CD14-positive monocyte (primary cell): ENCODE measurements around the gene UCP3. TPM values are rescaled to one million over a fixed set of nuclear protein-coding genes. Genes with fewer than 3 reads are reported as not detected.

Experiments
- DNase-seq, 3 donors: peaks; one replicate each; pipeline ENCODE4 v3.0.0-alpha.2; 2011 to 2022
- H2AFZ ChIP-seq: 2 replicates; pipeline ENCODE4 v1.6.0; 2012; ENCODE audit warnings: mild to moderate bottlenecking, low read depth, low read length, inconsistent platforms; ENCODE audit not compliant: insufficient read depth, poor library complexity, severe bottlenecking
- H3K27ac ChIP-seq, 2 donors: 1 replicate in 1 of 2; 2 replicates in 1 of 2; pipeline ENCODE4 v1.5.1; 2012 to 2013; ENCODE audit warnings: low read length in 2 of 2, control low read depth in 1 of 2, inconsistent platforms in 1 of 2, low read depth in 1 of 2, mild to moderate bottlenecking in 1 of 2
- H3K27me3 ChIP-seq, 2 donors: one replicate each; pipeline versions ENCODE4 v1.6.0 to v1.6.1; 2011 to 2013; ENCODE audit warnings: low read length in 2 of 2; ENCODE audit not compliant: control insufficient read depth in 2 of 2, insufficient read depth in 2 of 2
- H3K36me3 ChIP-seq, 2 donors: replicated peaks in 1 of 2; 1 replicate in 1 of 2; 2 replicates in 1 of 2; pipeline versions ENCODE4 v1.5.1 to v1.6.1; 2012 to 2013; ENCODE audit warnings: low read length in 2 of 2, control low read depth in 1 of 2, inconsistent platforms in 1 of 2, mild to moderate bottlenecking in 1 of 2; ENCODE audit not compliant: insufficient read depth in 2 of 2, control insufficient read depth in 1 of 2
- H3K4me1 ChIP-seq, 2 donors: 1 replicate in 1 of 2; 2 replicates in 1 of 2; pipeline versions ENCODE4 v1.5.1 to v1.6.1; 2012 to 2013; ENCODE audit warnings: low read length in 2 of 2, control low read depth in 1 of 2, inconsistent platforms in 1 of 2, mild to moderate bottlenecking in 1 of 2, moderate library complexity in 1 of 2; ENCODE audit not compliant: insufficient read depth in 2 of 2, control insufficient read depth in 1 of 2
- H3K4me2 ChIP-seq: replicated peaks from 2 replicates; pipeline ENCODE3; 2012; ENCODE audit warnings: low read length, moderate library complexity, mild to moderate bottlenecking; ENCODE audit not compliant: poor library complexity, severe bottlenecking; ENCODE audit errors: extremely low read depth
- H3K4me3 ChIP-seq, 3 experiments: fragments of 200-600 bp in 1 of 3; sonication (generic) in 1 of 3; replicated peaks in 1 of 3; 1 replicate in 2 of 3; 2 replicates in 1 of 3; pipeline ENCODE4 v1.5.1; 2011 to 2013; ENCODE audit warnings: low read length in 3 of 3, mild to moderate bottlenecking in 3 of 3, control low read depth in 2 of 3, low read depth in 2 of 3, inconsistent platforms in 1 of 3, moderate library complexity in 1 of 3
- H3K79me2 ChIP-seq: 2 replicates; pipeline ENCODE4 v1.6.0; 2012; ENCODE audit warnings: mild to moderate bottlenecking, control low read depth, inconsistent platforms, low read length, moderate library complexity; ENCODE audit not compliant: insufficient read depth
- H3K9ac ChIP-seq: 2 replicates; pipeline ENCODE4 v1.6.0; 2017; ENCODE audit warnings: low read length, mild to moderate bottlenecking; ENCODE audit not compliant: insufficient read depth, poor library complexity, severe bottlenecking
- H3K9me3 ChIP-seq, 2 donors: replicated peaks in 1 of 2; 1 replicate in 1 of 2; 2 replicates in 1 of 2; pipeline versions ENCODE4 v1.5.1 to v1.6.1; 2012 to 2013; ENCODE audit warnings: low read length in 2 of 2, control low read depth in 1 of 2; ENCODE audit not compliant: control insufficient read depth in 1 of 2, insufficient read depth in 1 of 2
- H4K20me1 ChIP-seq: 2 replicates; pipeline ENCODE4 v1.6.0; 2012; ENCODE audit warnings: mild to moderate bottlenecking, low read length, control low read depth, moderate library complexity; ENCODE audit not compliant: insufficient read depth
- H3K27ac Mint-ChIP-seq, 7 donors: one replicate each; pipeline ENCODE4 v1.8.0; 2020; ENCODE audit warnings: mild to moderate bottlenecking in 7 of 7, mixed read lengths in 7 of 7, moderate library complexity in 6 of 7, inconsistent platforms in 2 of 7
- H3K27me3 Mint-ChIP-seq, 3 donors: one replicate each; pipeline ENCODE4 v1.8.0; 2021 to 2022; ENCODE audit warnings: low read depth in 3 of 3, mild to moderate bottlenecking in 3 of 3, mixed read lengths in 3 of 3, moderate library complexity in 3 of 3, inconsistent platforms in 1 of 3
- H3K36me3 Mint-ChIP-seq, 2 donors: one replicate each; pipeline ENCODE4 v1.8.0; 2020; ENCODE audit warnings: mixed read lengths in 2 of 2, inconsistent platforms in 1 of 2, mild to moderate bottlenecking in 1 of 2
- H3K4me1 Mint-ChIP-seq: one replicate; pipeline ENCODE4 v1.8.0; 2020; ENCODE audit warnings: mild to moderate bottlenecking, mixed read lengths
- H3K4me3 Mint-ChIP-seq, 2 donors: one replicate each; pipeline ENCODE4 v1.8.0; 2020; ENCODE audit warnings: mild to moderate bottlenecking in 2 of 2, mixed read lengths in 2 of 2, moderate library complexity in 1 of 2
- H3K9me3 Mint-ChIP-seq, 7 donors: one replicate each; pipeline ENCODE4 v1.8.0; 2020 to 2022; ENCODE audit warnings: mixed read lengths in 7 of 7, mild to moderate bottlenecking in 6 of 7, moderate library complexity in 6 of 7, inconsistent platforms in 2 of 7
- CTCF ChIP-seq: fragments of 200-600 bp; IDR thresholded peaks from one replicate; pipeline ENCODE4 v1.8.0; 2022; ENCODE audit warnings: antibody characterized with exemption, mild to moderate bottlenecking
- WGBS: methylation state at CpG from one replicate; pipeline ENCODE4 v1.1.5; 2013; ENCODE audit warnings: missing lambda C conversion rate; ENCODE audit not compliant: insufficient coverage; 5-methylcytosine and 5-hydroxymethylcytosine counted together
- intact Hi-C, 2 donors: fragments of 100-400 bp; cut with micrococcal nuclease; formaldehyde crosslinking; loops; one replicate each; pipeline versions ENCODE4 v1.15.0 to v1.15.1; 2023
- polyA plus RNA-seq, 3 donors: library from polyadenylated mRNA; depleted of rRNA in 1 of 3; unstranded in 2 of 3; stranded (reverse) in 1 of 3; fragments of 300-500 nt in 2 of 3; fragments of >200 nt in 1 of 3; fragmentation: Illumina TruSeq in 2 of 3; gene quantifications; 1 replicate in 2 of 3; 2 replicates in 1 of 3; pipeline ENCODE4 v1.2.3, GENCODE V29; 2012 to 2021

Gene UCP3
- polyA plus RNA-seq, 3 donors = 3.8 TPM; not detected in 2

GRCh38 chr11:74015919-74016684, 7.2 kb upstream of the UCP3 start:
- Histone ChIP-seq H2AFZ (no peak overlapping the region), H3K4me3 (no peak overlapping the region), H4K20me1 (no peaks in the 10 kb centered on the region), H3K27ac (peak overlapping the region in 1 of 2 donors; percentile 42), H3K36me3 (peaks cover 10 to 33% of the 10 kb centered on the region in 2 donors), H3K4me2 (no peak overlapping the region), H3K9me3 (no peaks in the 10 kb centered on the region), H3K79me2 (peaks cover 4% of the 10 kb centered on the region), H3K9ac (no peak overlapping the region), H3K27me3 (no peaks in the 10 kb centered on the region), H3K4me1 (peaks cover 50 to 55% of the 10 kb centered on the region in 2 donors)
- WGBS = 100% methylated on average over 1 of the region's 5 CpGs
- H3K36me3 Mint-ChIP-seq = peaks cover 36 to 51% of the 10 kb centered on the region in 2 donors
- no peak for TF ChIP-seq CTCF
- DNase-seq = no peak
- H3K27ac Mint-ChIP-seq = peak overlapping the region in 2 of 7 donors; percentile 15 to 64
- peaks cover 20% of the 10 kb centered on the region for H3K4me1 Mint-ChIP-seq
- H3K4me3 Mint-ChIP-seq = no peak overlapping the region
- H3K9me3 Mint-ChIP-seq = no peaks in the 10 kb centered on the region
- H3K27me3 Mint-ChIP-seq = peaks cover 0 to under 1% (median 0%) of the 10 kb centered on the region in 3 donors
- intact Hi-C loops = no loop called here

- Histone ChIP-seq H3K4me3 (no peak overlapping the region), H3K9me3 (no peaks in the 10 kb centered on the region), H3K27me3 (no peaks in the 10 kb centered on the region), H3K36me3 (peaks cover 10 to 33% of the 10 kb centered on the region in 2 donors), H3K27ac (peak overlapping the region; percentile 33 to 38), H3K9ac (no peak overlapping the region), H3K4me1 (peaks cover 42 to 51% of the 10 kb centered on the region in 2 donors), H3K79me2 (peaks cover 4% of the 10 kb centered on the region), H4K20me1 (no peaks in the 10 kb centered on the region), H2AFZ (no peak overlapping the region), H3K4me2 (no peak overlapping the region)
- intact Hi-C loops = no loop called here
- Mint-ChIP-seq H3K4me3 (no peak overlapping the region), H3K36me3 (peaks cover 40 to 59% of the 10 kb centered on the region in 2 donors), H3K27me3 (peaks cover 0 to 2% (median 0%) of the 10 kb centered on the region in 3 donors), H3K9me3 (no peaks in the 10 kb centered on the region), H3K4me1 (peaks cover 31% of the 10 kb centered on the region), H3K27ac (peak overlapping the region in 1 of 7 donors; percentile 21)
- peak in 1 of 3 donors; percentile 29 for DNase-seq
- TF ChIP-seq CTCF = no peak
- WGBS = no CpG with 5 or more reads among the region's 2 CpGs
These were observed 6.0 kb upstream of the UCP3 start for GRCh38 chr11:74014880-74015279.
